ENCODE results near the gene SMIM13. TPM values are rescaled to one million over a fixed set of nuclear protein-coding genes. Genes with fewer than 3 reads are reported as not detected.
"Not testable (repeated sequence)": the region's sequence is repeated elsewhere in the genome, so short reads cannot be mapped to it uniquely, and the experiment has no call there.

Gene SMIM13
- total RNA-seq, 4 donors from 2014 or later = 3.8 to 7.4 (median 6.3) TPM

- Histone ChIP-seq H3K27ac (no peak overlapping the region), H3K9me3 (no peaks in the 10 kb centered on the region), H3K4me1 (no peaks in the 10 kb centered on the region), H3K36me3 (peaks cover 0 to 17% (median 0%) of the 10 kb centered on the region in 3 donors), H3K27me3 (no peaks in the 10 kb centered on the region), H3K4me3 (no peak overlapping the region)
- 79 to 100% methylated on average over 4 to 5 of the region's 5 CpGs for WGBS, 2 donors
- TF ChIP-seq POLR2A (IDR thresholded peaks at IDR 0.05) (no peak), CTCF (IDR thresholded peaks at IDR 0.05) (no peak)
- no peak for DNase-seq
- intact Hi-C loops (cut with DNase I) = no loop called here
Measured at GRCh38 chr6:11103065-11103464, 9.4 kb downstream of the SMIM13 start.

- Histone ChIP-seq H3K9me3 (no peaks in the 10 kb centered on the region), H3K36me3 (no peaks in the 10 kb centered on the region), H3K27me3 (no peaks in the 10 kb centered on the region), H3K27ac (no peak overlapping the region), H3K4me3 (no peak overlapping the region), H3K4me1 (peaks cover 0 to 7% (median 0%) of the 10 kb centered on the region in 3 donors)
- intact Hi-C loops (cut with DNase I) = no loop called here
- no peak for DNase-seq
- TF ChIP-seq POLR2A (IDR thresholded peaks at IDR 0.05) (no peak), CTCF (IDR thresholded peaks at IDR 0.05) (no peak)
Measured at GRCh38 chr6:11108726-11109125, 15.1 kb downstream of the SMIM13 start.

- no peak for TF ChIP-seq POLR2A (IDR thresholded peaks at IDR 0.05)
- no peak for TF ChIP-seq CTCF (IDR thresholded peaks at IDR 0.05)
- Histone ChIP-seq H3K27ac (peak within 1 kb of the TSS in 1 of 4 donors; percentile 0), H3K36me3 (no peaks in the 10 kb centered on the region), H3K4me3 (peak within 1 kb of the TSS in 1 of 4 donors; percentile 1), H3K4me1 (peaks cover 0 to 23% (median 0%) of the 10 kb centered on the region in 3 donors), H3K27me3 (no peaks in the 10 kb centered on the region), H3K9me3 (no peaks in the 10 kb centered on the region)
- intact Hi-C loops (cut with DNase I) = no loop called here
- no peak for DNase-seq
- 88 to 89% methylated on average over 15 to 16 of the region's 16 CpGs for WGBS, 2 donors
Measured at GRCh38 chr6:11110921-11111768, 17.5 kb downstream of the SMIM13 start, which contains the start of gene ERVFRD-1. Gene ERVFRD-1 (minus strand): TSS chr6:11111725. CDS start chr6:11105310, 6,415 bp downstream.

- intact Hi-C loops (cut with DNase I) = no loop called here
- H3K4me3 ChIP-seq = peak overlapping the region in 1 of 4 donors; percentile 1
- no peaks in the 10 kb centered on the region for H3K27me3 ChIP-seq
- H3K4me1 ChIP-seq = peaks cover 0 to 29% (median 0%) of the 10 kb centered on the region in 3 donors
- no peaks in the 10 kb centered on the region for H3K9me3 ChIP-seq
- TF ChIP-seq CTCF (IDR thresholded peaks at IDR 0.05) = no peak
- TF ChIP-seq POLR2A (IDR thresholded peaks at IDR 0.05) = no peak
- peak overlapping the region in 1 of 4 donors; percentile 0 for H3K27ac ChIP-seq
- DNase-seq = no peak
- 66 to 72% methylated on average over 9 of the region's 9 CpGs for WGBS, 2 donors
- no peaks in the 10 kb centered on the region for H3K36me3 ChIP-seq
Measured at GRCh38 chr6:11111769-11112437, 18.3 kb downstream of the SMIM13 start.

GRCh38 chr6:11113038-11113437 lies 19.4 kb downstream of the SMIM13 start:
- no peak overlapping the region for H3K27ac ChIP-seq
- H3K27me3 ChIP-seq = no peaks in the 10 kb centered on the region
- no peak overlapping the region for H3K4me3 ChIP-seq
- no peak for DNase-seq
- H3K4me1 ChIP-seq = peaks cover 0 to 29% (median 0%) of the 10 kb centered on the region in 3 donors
- intact Hi-C loops (cut with DNase I) = no loop called here
- no peaks in the 10 kb centered on the region for H3K36me3 ChIP-seq
- 88 to 91% methylated on average over 4 of the region's 4 CpGs for WGBS, 2 donors
- no peak for TF ChIP-seq POLR2A (IDR thresholded peaks at IDR 0.05)
- no peaks in the 10 kb centered on the region for H3K9me3 ChIP-seq

- peak overlapping the region in 2 of 4 donors; percentile 45 to 62 for H3K27ac ChIP-seq
- 82 to 83% methylated on average over 10 to 11 of the region's 11 CpGs for WGBS, 2 donors
- H3K9me3 ChIP-seq; intact Hi-C loops (cut with DNase I); H3K4me3 ChIP-seq; H3K36me3 ChIP-seq; H3K27me3 ChIP-seq; DNase-seq: not testable (repeated sequence)
- H3K4me1 ChIP-seq = peaks cover 0 to 46% (median 7%) of the 10 kb centered on the region in 3 donors
Measured at GRCh38 chr6:11115808-11116536, 22.3 kb downstream of the SMIM13 start.

Measured in esophagus squamous epithelium (tissue), 5 donors.